HCT116 (cell line): ENCODE measurements around the gene NCKAP5. TPM values are rescaled to one million over a fixed set of nuclear protein-coding genes. Genes with fewer than 3 reads are reported as not detected.

Experiments
- ATAC-seq: fragments of 200-7000 bp; cut with Tn5 transposase; 2 replicates; pipeline ENCODE4 v1.9.1; 2020; ENCODE audit warnings: mild to moderate bottlenecking, moderate library complexity
- BruUV-seq: library from RNA; stranded (reverse); fragments of 400-500 nt; replicated peaks from 2 replicates; lab custom pipeline; 2021; lab: Mats Ljungman, UMichigan
- CTCF ChIA-PET: fragments of 300-600 bp; sonication (Branson Sonifier 250); formaldehyde crosslinking; loops from one replicate; lab custom pipeline; 2021; ENCODE audit warnings: antibody characterized with exemption; lab: Charles Lee
- POLR2A ChIA-PET: fragments of 300-600, 350-600 bp; sonication (Branson Sonifier 250); formaldehyde crosslinking; loops from one replicate; lab custom pipeline; 2021; ENCODE audit warnings: antibody characterized with exemption; lab: Charles Lee
- RAD21 ChIA-PET, 2 experiments: fragments of 300-600 bp; sonication (Branson Sonifier 250); formaldehyde crosslinking; loops; one replicate each; lab custom pipeline; 2023; ENCODE audit warnings: low total read pairs in 2 of 2; ENCODE audit not compliant: uncharacterized antibody in 2 of 2, unreplicated experiment in 2 of 2, low non-redundant PET in 1 of 2; lab: Charles Lee
- DNase-seq: peaks from one replicate; pipeline ENCODE4 v3.0.0-alpha.2; 2010; ENCODE audit warnings: low read depth, low spot score
- H2AFZ ChIP-seq: fragments of 200-600 bp; shearing (Covaris generic), sonication (generic); 2 replicates; pipeline ENCODE4 v1.6.1; 2017; ENCODE audit warnings: low read depth, mixed run types, mixed read lengths, antibody characterized with exemption, low read length; ENCODE audit not compliant: poor library complexity, severe bottlenecking
- H3K27ac ChIP-seq: 2 replicates; pipeline ENCODE4 v1.5.1; 2012; ENCODE audit warnings: low read depth, low read length
- H3K27me3 ChIP-seq: fragments of 200-600 bp; sonication (generic); 2 replicates; pipeline ENCODE4 v1.6.1; 2016; ENCODE audit warnings: mixed run types, low read length, mixed read lengths; ENCODE audit not compliant: insufficient read depth
- H3K36me3 ChIP-seq, 2 experiments: fragments of 200-500 bp in 1 of 2; fragments of 200-600 bp in 1 of 2; sonication (Bioruptor generic) in 1 of 2; sonication (generic) in 1 of 2; 2 replicates each; pipeline versions ENCODE4 v1.5.1 to v1.6.1; 2014 to 2016; ENCODE audit warnings: low read length in 2 of 2, inconsistent platforms in 1 of 2, mixed read lengths in 1 of 2, mixed run types in 1 of 2; ENCODE audit not compliant: insufficient read depth in 2 of 2, control insufficient read depth in 1 of 2
- H3K4me1 ChIP-seq, 2 experiments: fragments of 200-600 bp in 1 of 2; sonication (generic) in 1 of 2; 2 replicates each; pipeline versions ENCODE4 v1.5.1 to v1.6.1; 2012 to 2017; ENCODE audit warnings: low read length in 2 of 2, inconsistent platforms in 1 of 2, mild to moderate bottlenecking in 1 of 2, mixed read lengths in 1 of 2, mixed run types in 1 of 2, moderate library complexity in 1 of 2; ENCODE audit not compliant: insufficient read depth in 2 of 2, control insufficient read depth in 1 of 2
- H3K4me2 ChIP-seq: fragments of 200-600 bp; sonication (generic); 2 replicates; pipeline ENCODE4 v1.6.1; 2017; ENCODE audit warnings: mixed run types, low read length, mixed read lengths
- H3K4me3 ChIP-seq, 2 experiments: fragments of 200-600 bp in 1 of 2; sonication (generic) in 1 of 2; replicated peaks in 1 of 2; 2 replicates each; pipeline ENCODE4 v1.5.1; 2011 to 2016; ENCODE audit warnings: low read length in 2 of 2, control low read depth in 1 of 2, low read depth in 1 of 2, mild to moderate bottlenecking in 1 of 2, mixed read lengths in 1 of 2, mixed run types in 1 of 2
- H3K79me2 ChIP-seq: fragments of 200-600 bp; sonication (generic); 2 replicates; pipeline ENCODE4 v1.6.1; 2017; ENCODE audit warnings: mild to moderate bottlenecking, mixed run types, low read length, moderate library complexity, mixed read lengths; ENCODE audit not compliant: insufficient read depth
- H3K9ac ChIP-seq: fragments of 200-600 bp; sonication (generic); 2 replicates; pipeline ENCODE4 v1.6.1; 2016; ENCODE audit warnings: low read length, mixed read lengths
- H3K9me2 ChIP-seq: fragments of 200-600 bp; sonication (generic), shearing (Covaris generic); 2 replicates; pipeline ENCODE4 v1.6.1; 2017; ENCODE audit warnings: mixed run types, mild to moderate bottlenecking, moderate library complexity; ENCODE audit not compliant: insufficient read depth
- H3K9me3 ChIP-seq, 2 experiments: fragments of 200-500 bp in 1 of 2; fragments of 200-600 bp in 1 of 2; sonication (Bioruptor generic) in 1 of 2; sonication (generic) in 1 of 2; 2 replicates each; pipeline ENCODE4 v1.6.1; 2014 to 2017; ENCODE audit warnings: low read length in 2 of 2, mixed read lengths in 2 of 2, inconsistent platforms in 1 of 2, low read depth in 1 of 2, mild to moderate bottlenecking in 1 of 2, mixed run types in 1 of 2, moderate library complexity in 1 of 2; ENCODE audit not compliant: control insufficient read depth in 1 of 2, insufficient read depth in 1 of 2
- H4K20me1 ChIP-seq: fragments of 200-600 bp; sonication (generic), shearing (Covaris generic); 2 replicates; pipeline ENCODE4 v1.6.1; 2017; ENCODE audit warnings: mixed run types, mild to moderate bottlenecking, moderate library complexity; ENCODE audit not compliant: insufficient read depth
- CBX3 ChIP-seq: IDR thresholded peaks from 2 replicates; pipeline ENCODE4 v1.6.1; 2012; ENCODE audit warnings: low read depth
- EGR1 ChIP-seq: IDR thresholded peaks from 2 replicates; pipeline ENCODE4 v1.6.1; 2012; ENCODE audit warnings: low read depth
- ELF1 ChIP-seq: IDR thresholded peaks from 2 replicates; pipeline ENCODE4 v1.6.1; 2012; ENCODE audit warnings: low read depth, borderline replicate concordance
- EZH2 ChIP-seq: fragments of 200-600 bp; sonication (generic); IDR thresholded peaks from 2 replicates; pipeline ENCODE4 v1.6.1; 2017; ENCODE audit warnings: antibody characterized with exemption, mixed run types
- JUND ChIP-seq: IDR thresholded peaks from 2 replicates; pipeline ENCODE4 v1.6.1; 2012
- RAD21 ChIP-seq: IDR thresholded peaks from 2 replicates; pipeline ENCODE4 v1.6.1; 2012; ENCODE audit warnings: low read depth, mild to moderate bottlenecking
- SRF ChIP-seq: IDR thresholded peaks from 2 replicates; pipeline ENCODE4 v1.6.1; 2012; ENCODE audit warnings: low read depth
- ZFX ChIP-seq: fragments of 450-650 bp; IDR thresholded peaks from 2 replicates; pipeline ENCODE4 v1.6.1; 2017
- ZNF274 ChIP-seq: fragments of 200-500 bp; sonication (Bioruptor generic); IDR thresholded peaks from 2 replicates; pipeline ENCODE4 v1.6.1; 2014; ENCODE audit warnings: mild to moderate bottlenecking, low read depth, low read length, inconsistent platforms
- intact Hi-C: fragments of 100-400 bp; cut with micrococcal nuclease; formaldehyde crosslinking; loops from 2 replicates; pipeline ENCODE4 v1.10.0; 2022
- total RNA-seq: library from RNA; stranded (reverse); gene quantifications from one replicate; pipeline ENCODE4 v1.2.1, GENCODE V29; 2021; ENCODE audit not compliant: unreplicated experiment
- TF ChIP-seq, protein P1 (sequence below): IDR thresholded peaks from 2 replicates; pipeline ENCODE4 v1.6.1; 2012; ENCODE audit warnings: low read depth
- TF ChIP-seq, protein P2 (sequence below): IDR thresholded peaks from 2 replicates; pipeline ENCODE4 v1.6.1; 2012

NCKAP5 gene
- total RNA-seq, 1 experiment from 2014 or later, result 0.30 TPM

DNA sequence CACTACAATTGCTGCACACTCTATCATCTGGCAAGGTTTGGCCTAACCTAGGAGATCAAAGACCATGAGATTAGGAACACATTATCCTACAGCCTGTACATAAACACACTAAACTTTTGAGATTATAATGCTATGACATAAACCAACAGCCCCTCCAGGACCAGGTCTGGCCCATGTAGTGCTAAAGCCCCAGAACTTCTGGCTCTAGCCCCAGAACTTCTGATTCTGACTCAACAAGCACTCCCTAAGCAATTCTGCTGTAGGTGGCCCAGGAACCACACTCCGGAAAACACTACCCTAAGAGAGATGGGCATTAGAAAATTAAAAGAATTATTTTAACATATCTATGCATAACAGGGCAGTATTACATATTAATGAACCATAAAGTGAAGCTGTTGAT lies 528.7 kb downstream of the NCKAP5 start:
- Histone ChIP-seq H2AFZ (no peak overlapping the region), H3K4me3 (no peak overlapping the region), H3K9me2 (no peaks in the 10 kb centered on the region), H4K20me1 (no peaks in the 10 kb centered on the region), H3K9ac (no peak overlapping the region), H3K79me2 (no peaks in the 10 kb centered on the region), H3K4me2 (no peak overlapping the region), H3K27me3 (no peaks in the 10 kb centered on the region), H3K36me3 (no peaks in the 10 kb centered on the region), H3K9me3 (peaks cover 0 to 6% of the 10 kb centered on the region in 2 experiments; a peak in 1 of 4 replicates), H3K27ac (no peak overlapping the region), H3K4me1 (no peaks in the 10 kb centered on the region)
- no TSS peak for BruUV-seq
- RAD21 ChIA-PET, result no interaction called here
- intact Hi-C loops, result no loop called here
- ATAC-seq (no peak), DNase-seq (no peak)
- CTCF ChIA-PET, result no interaction called here
- POLR2A ChIA-PET, result no interaction called here
- TF ChIP-seq RAD21 (no peak), CBX3 (no peak), ZFX (no peak), EZH2 (no peak), JUND (no peak), ELF1 (no peak), EGR1 (no peak), ZNF274 (no peak), SRF (no peak)
- TF ChIP-seq, protein P1, sequence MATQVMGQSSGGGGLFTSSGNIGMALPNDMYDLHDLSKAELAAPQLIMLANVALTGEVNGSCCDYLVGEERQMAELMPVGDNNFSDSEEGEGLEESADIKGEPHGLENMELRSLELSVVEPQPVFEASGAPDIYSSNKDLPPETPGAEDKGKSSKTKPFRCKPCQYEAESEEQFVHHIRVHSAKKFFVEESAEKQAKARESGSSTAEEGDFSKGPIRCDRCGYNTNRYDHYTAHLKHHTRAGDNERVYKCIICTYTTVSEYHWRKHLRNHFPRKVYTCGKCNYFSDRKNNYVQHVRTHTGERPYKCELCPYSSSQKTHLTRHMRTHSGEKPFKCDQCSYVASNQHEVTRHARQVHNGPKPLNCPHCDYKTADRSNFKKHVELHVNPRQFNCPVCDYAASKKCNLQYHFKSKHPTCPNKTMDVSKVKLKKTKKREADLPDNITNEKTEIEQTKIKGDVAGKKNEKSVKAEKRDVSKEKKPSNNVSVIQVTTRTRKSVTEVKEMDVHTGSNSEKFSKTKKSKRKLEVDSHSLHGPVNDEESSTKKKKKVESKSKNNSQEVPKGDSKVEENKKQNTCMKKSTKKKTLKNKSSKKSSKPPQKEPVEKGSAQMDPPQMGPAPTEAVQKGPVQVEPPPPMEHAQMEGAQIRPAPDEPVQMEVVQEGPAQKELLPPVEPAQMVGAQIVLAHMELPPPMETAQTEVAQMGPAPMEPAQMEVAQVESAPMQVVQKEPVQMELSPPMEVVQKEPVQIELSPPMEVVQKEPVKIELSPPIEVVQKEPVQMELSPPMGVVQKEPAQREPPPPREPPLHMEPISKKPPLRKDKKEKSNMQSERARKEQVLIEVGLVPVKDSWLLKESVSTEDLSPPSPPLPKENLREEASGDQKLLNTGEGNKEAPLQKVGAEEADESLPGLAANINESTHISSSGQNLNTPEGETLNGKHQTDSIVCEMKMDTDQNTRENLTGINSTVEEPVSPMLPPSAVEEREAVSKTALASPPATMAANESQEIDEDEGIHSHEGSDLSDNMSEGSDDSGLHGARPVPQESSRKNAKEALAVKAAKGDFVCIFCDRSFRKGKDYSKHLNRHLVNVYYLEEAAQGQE, result no peak
- TF ChIP-seq, protein P2, sequence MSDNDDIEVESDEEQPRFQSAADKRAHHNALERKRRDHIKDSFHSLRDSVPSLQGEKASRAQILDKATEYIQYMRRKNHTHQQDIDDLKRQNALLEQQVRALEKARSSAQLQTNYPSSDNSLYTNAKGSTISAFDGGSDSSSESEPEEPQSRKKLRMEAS, result no peak
